ENCODE results near the gene GPRC5C.
"Not testable (repeated sequence)": the region's sequence is repeated elsewhere in the genome, so short reads cannot be mapped to it uniquely, and the experiment has no call there.

The GPRC5C gene

GRCh38 chr17:74475189-74475588, 43.3 kb downstream of the GPRC5C start:
- DNase-seq, result no peak

GRCh38 chr17:74477411-74477810, 45.5 kb downstream of the GPRC5C start:
- DNase-seq, result no peak

- DNase-seq, result no peak
Measured at GRCh38 chr17:74478420-74479100, 46.7 kb downstream of the GPRC5C start.

- DNase-seq, result no peak
Measured at GRCh38 chr17:74480290-74480689, 48.4 kb downstream of the GPRC5C start.

- no peak for DNase-seq
Measured at GRCh38 chr17:74481621-74482020, 49.7 kb downstream of the GPRC5C start.

DNA sequence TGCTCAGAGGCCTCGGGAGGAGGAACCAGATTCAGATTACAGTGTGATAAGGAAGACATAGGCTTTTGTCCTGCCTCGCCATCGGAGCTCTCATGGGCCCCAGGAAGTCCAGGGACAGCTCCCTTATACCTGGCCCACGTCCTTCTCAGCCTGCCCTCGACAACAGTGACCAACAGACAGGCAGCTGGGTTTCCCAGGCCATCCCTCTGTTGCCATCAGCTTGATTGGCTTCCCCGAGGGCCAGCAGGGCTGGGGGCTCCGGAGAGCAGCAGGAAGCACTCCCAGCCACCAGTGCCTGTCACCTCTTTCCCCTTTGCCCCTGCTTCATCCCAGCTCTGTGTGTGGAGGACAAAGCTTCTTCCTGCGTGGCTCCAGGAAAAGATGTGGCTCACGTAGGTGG, 52.2 kb downstream of the GPRC5C start:
- DNase-seq, result no peak

- DNase-seq, result no peak
Measured at GRCh38 chr17:74485022-74485743, 53.3 kb downstream of the GPRC5C start.

DNA sequence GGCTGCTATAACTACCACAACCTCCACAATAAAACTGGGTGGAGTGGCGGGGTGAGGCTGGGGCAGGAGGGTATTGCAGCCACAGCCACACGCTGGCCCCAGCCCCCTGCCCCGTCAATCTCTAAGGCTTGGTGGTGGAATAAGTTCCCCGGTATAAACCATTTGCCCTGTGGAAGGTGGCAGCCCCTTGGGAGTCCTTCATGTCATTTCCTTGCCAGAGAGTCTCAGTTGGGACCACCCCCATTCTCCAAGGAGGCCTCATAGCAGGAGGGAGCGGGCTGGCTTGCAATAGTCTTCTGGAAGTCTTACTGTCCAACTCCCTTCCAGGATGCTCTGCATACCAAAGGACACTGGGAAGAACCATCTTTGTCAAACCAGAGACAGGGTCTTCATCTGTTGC, 54.0 kb downstream of the GPRC5C start:
- DNase-seq, result no peak

GRCh38 chr17:74488276-74488675, 56.4 kb downstream of the GPRC5C start:
- not testable (repeated sequence) for DNase-seq

- DNase-seq, result no peak
Measured at GRCh38 chr17:74490716-74491115, 58.8 kb downstream of the GPRC5C start.

DNA sequence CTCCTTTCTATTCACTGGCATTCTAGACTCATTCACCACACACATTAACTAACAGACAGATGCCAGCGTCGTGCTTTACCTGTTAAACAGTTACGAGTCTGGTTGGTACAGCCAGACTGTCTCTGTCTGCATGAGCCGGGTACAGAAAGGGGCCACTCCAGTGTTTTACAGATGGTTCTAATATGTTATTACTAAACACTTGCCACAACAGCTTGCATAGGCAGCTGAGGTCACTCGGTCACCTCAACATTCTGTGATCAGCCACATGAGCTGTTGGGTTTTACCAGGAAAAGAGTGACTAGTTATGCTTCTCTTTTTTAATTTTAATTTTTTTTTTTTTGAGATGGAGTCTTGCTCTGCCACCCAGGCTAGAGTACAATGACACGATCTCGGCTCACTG, 59.7 kb downstream of the GPRC5C start:
- no peak for DNase-seq

GRCh38 chr17:74493331-74493833, 61.5 kb downstream of the GPRC5C start:
- DNase-seq, result peak; percentile 58 to 73 (median 66)

All from NCI-H1417 (cell line).